ENCODE results near the gene ARHGEF4.

ARHGEF4 gene

GRCh38 chr2:130819608-130820278 lies 17.0 kb upstream of the ARHGEF4 start:
- intact Hi-C loops (cut with DNase I; ENCODE audit: low total_unique reads) = no loop called here
- H3K9me3 ChIP-seq = no peaks in the 10 kb centered on the region

DNA sequence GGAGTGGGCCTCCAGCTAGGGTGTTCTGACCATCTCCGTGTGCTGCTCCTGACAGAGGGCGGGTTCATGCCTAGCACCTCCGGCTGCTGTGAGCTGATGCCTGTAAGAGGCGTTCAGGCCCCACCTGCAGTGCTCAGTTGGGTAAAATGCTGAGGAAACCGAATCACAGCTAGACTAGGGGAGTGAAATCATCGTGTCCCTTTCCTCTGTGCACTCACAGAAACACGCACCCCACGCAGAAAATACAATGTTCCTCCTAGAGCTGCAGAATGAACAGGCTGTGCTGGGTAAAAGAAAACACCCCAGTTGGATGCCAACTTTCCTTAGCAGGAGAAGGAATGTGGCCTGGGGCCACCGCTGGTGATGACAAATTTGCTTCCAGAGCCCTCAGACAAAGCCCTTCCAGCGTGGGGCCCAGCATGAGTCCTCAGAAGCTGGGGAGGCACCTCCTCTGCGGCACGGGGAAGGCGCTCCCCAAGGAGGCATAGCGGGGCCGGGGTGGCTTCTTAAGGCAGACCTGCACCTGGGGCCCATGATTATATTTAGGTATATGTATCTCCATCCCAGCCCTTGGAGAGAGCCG lies 16.3 kb upstream of the ARHGEF4 start:
- peak; percentile 38 to 88 for DNase-seq
- no peaks in the 10 kb centered on the region for H3K36me3 ChIP-seq
- intact Hi-C loops (cut with DNase I; ENCODE audit: low total_unique reads) = no loop called here
- H3K4me3 ChIP-seq = peak overlapping the region; percentile 19 to 26
- peaks cover 0 to 24% (median 18%) of the 10 kb centered on the region in 4 donors for H3K4me1 ChIP-seq
- H3K9me3 ChIP-seq = no peaks in the 10 kb centered on the region
- TF ChIP-seq, protein P1, sequence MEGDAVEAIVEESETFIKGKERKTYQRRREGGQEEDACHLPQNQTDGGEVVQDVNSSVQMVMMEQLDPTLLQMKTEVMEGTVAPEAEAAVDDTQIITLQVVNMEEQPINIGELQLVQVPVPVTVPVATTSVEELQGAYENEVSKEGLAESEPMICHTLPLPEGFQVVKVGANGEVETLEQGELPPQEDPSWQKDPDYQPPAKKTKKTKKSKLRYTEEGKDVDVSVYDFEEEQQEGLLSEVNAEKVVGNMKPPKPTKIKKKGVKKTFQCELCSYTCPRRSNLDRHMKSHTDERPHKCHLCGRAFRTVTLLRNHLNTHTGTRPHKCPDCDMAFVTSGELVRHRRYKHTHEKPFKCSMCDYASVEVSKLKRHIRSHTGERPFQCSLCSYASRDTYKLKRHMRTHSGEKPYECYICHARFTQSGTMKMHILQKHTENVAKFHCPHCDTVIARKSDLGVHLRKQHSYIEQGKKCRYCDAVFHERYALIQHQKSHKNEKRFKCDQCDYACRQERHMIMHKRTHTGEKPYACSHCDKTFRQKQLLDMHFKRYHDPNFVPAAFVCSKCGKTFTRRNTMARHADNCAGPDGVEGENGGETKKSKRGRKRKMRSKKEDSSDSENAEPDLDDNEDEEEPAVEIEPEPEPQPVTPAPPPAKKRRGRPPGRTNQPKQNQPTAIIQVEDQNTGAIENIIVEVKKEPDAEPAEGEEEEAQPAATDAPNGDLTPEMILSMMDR (IDR thresholded peaks at IDR 0.05) = no peak
- H3K27ac ChIP-seq = peak overlapping the region; percentile 81 to 99
- H3K27me3 ChIP-seq = no peaks in the 10 kb centered on the region

More at GRCh38 chr2:130819608-130820278, 17.0 kb upstream of the ARHGEF4 start:
- Histone ChIP-seq H3K27ac (peak overlapping the region; percentile 81 to 99), H3K27me3 (no peaks in the 10 kb centered on the region), H3K4me3 (peak overlapping the region; percentile 19 to 26), H3K4me1 (peaks cover 0 to 24% (median 18%) of the 10 kb centered on the region in 4 donors), H3K36me3 (no peaks in the 10 kb centered on the region)
- no peak for DNase-seq
- TF ChIP-seq, protein P1 (IDR thresholded peaks at IDR 0.05) = no peak

GRCh38 chr2:130821867-130822266 lies 14.8 kb upstream of the ARHGEF4 start:
- H3K4me1 ChIP-seq = peaks cover 0 to 24% (median 18%) of the 10 kb centered on the region in 4 donors
- no peaks in the 10 kb centered on the region for H3K36me3 ChIP-seq
- H3K27ac ChIP-seq = no peak overlapping the region
- TF ChIP-seq, protein P1 (IDR thresholded peaks at IDR 0.05) = no peak
- H3K9me3 ChIP-seq = no peaks in the 10 kb centered on the region
- H3K4me3 ChIP-seq = no peak overlapping the region
- DNase-seq = no peak
- no peaks in the 10 kb centered on the region for H3K27me3 ChIP-seq
- intact Hi-C loops (cut with DNase I; ENCODE audit: low total_unique reads) = no loop called here

DNA sequence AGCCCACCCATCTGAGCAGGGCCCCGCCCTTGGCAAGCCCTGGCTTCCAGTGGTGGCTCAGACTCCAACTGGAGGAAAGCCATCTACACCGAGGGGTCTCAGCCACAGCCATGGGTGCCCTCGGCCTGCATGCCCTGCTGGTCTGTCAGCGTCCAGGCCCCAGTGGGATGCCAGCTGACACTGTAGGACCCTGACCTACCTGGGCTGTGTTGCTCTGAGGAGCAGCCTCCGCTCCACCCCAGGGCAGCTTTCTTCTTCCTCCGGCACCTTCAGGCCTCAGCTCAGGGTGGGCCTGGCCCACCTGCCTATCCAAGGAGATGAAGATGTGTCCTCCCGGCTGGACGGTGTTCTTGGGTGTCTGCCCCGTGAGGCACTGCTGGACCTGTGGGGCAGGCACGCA lies 13.9 kb upstream of the ARHGEF4 start:
- intact Hi-C loops (cut with DNase I; ENCODE audit: low total_unique reads) = no loop called here
- Histone ChIP-seq H3K36me3 (no peaks in the 10 kb centered on the region), H3K27ac (no peak overlapping the region), H3K9me3 (no peaks in the 10 kb centered on the region), H3K4me3 (no peak overlapping the region), H3K27me3 (no peaks in the 10 kb centered on the region), H3K4me1 (peaks cover 0 to 24% (median 18%) of the 10 kb centered on the region in 4 donors)
- DNase-seq = no peak
- TF ChIP-seq, protein P1 (IDR thresholded peaks at IDR 0.05) = no peak

DNA sequence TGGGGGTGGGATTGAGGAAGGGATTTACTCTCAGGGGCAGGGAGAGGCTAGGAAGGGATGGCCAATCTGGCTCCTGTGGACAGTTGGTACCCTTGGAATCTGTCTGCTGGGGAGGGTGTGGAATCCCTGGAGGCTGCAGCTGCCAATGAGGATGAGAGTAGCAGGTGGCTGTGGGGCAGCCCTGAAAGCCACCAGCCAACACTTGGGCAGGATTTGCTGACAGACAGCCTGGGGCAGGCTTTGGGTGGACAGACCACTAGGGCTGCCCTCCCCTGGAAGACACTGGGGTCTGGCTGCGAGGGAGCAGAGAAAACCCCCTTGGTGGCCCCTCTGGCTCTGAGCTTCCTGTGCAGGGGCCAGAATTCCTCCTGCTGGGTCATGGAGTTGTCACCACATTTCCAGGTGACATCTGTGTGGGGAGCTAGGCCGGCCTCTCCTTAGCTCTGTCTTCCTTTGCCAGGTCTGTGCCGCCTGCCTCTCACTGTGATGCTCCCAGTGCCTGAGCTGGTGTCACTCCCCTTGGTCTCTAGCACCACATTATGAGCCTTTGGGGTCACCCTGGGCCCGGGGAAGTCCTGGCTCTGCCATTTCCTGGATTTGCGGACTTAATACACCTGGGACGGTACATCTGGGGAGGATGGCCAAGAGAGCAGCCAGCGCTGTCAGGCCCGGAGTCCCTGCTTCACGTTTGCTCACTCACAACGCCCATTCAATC lies 13.4 kb upstream of the ARHGEF4 start:
- Histone ChIP-seq H3K9me3 (no peaks in the 10 kb centered on the region), H3K4me3 (no peak overlapping the region), H3K27ac (no peak overlapping the region), H3K27me3 (no peaks in the 10 kb centered on the region), H3K36me3 (no peaks in the 10 kb centered on the region), H3K4me1 (peaks cover 0 to 24% (median 18%) of the 10 kb centered on the region in 4 donors)
- TF ChIP-seq, protein P1 (IDR thresholded peaks at IDR 0.05) = no peak
- intact Hi-C loops (cut with DNase I; ENCODE audit: low total_unique reads) = no loop called here
- no peak for DNase-seq
